ENCODE results near the gene AQP11.
"Not testable (repeated sequence)": the region's sequence is repeated elsewhere in the genome, so short reads cannot be mapped to it uniquely, and the experiment has no call there.

The AQP11 gene

GRCh38 chr11:77548552-77549445, 41.0 kb upstream of the AQP11 start:
- no peak overlapping the region for H3K4me3 ChIP-seq
- DNase-seq, result no peak
- H3K27me3 ChIP-seq, result no peaks in the 10 kb centered on the region
- peak in 1 of 2 experiments; percentile 1 for TF ChIP-seq CTCF (IDR thresholded peaks at IDR 0.05)
- intact Hi-C loops (cut with DNase I; ENCODE audit: low total_unique reads), result loop anchor here (5.0 to 10.0 kb wide), 2 partner anchors 354 to 421 kb away; partner anchors contain the start of gene MYO7A
- H3K4me1 ChIP-seq, result peaks cover 0 to 4% (median 0%) of the 10 kb centered on the region in 4 donors
- H3K36me3 ChIP-seq, result no peaks in the 10 kb centered on the region
- H3K9me3 ChIP-seq, result no peaks in the 10 kb centered on the region
- H3K27ac ChIP-seq, result no peak overlapping the region

- H3K4me3 ChIP-seq; H3K36me3 ChIP-seq; H3K27ac ChIP-seq; intact Hi-C loops (cut with DNase I; ENCODE audit: low total_unique reads); H3K9me3 ChIP-seq; H3K27me3 ChIP-seq; H3K4me1 ChIP-seq; DNase-seq: not testable (repeated sequence)
Observed at GRCh38 chr11:77551426-77551825, 38.3 kb upstream of the AQP11 start.

- TF ChIP-seq CTCF (IDR thresholded peaks at IDR 0.05), result no peak
- DNase-seq, result no peak
- intact Hi-C loops (cut with DNase I; ENCODE audit: low total_unique reads), result no loop called here
Observed at GRCh38 chr11:77557553-77557952, 32.2 kb upstream of the AQP11 start.

GRCh38 chr11:77558380-77558779, 31.4 kb upstream of the AQP11 start:
- Histone ChIP-seq H3K9me3 (no peaks in the 10 kb centered on the region), H3K36me3 (no peaks in the 10 kb centered on the region), H3K4me1 (no peaks in the 10 kb centered on the region), H3K27me3 (no peaks in the 10 kb centered on the region), H3K27ac (no peak overlapping the region), H3K4me3 (no peak overlapping the region)
- no peak for TF ChIP-seq CTCF (IDR thresholded peaks at IDR 0.05)
- intact Hi-C loops (cut with DNase I; ENCODE audit: low total_unique reads), result no loop called here
- no peak for DNase-seq

More at GRCh38 chr11:77557553-77557952, 32.2 kb upstream of the AQP11 start:
- no peak overlapping the region for H3K4me3 ChIP-seq
- no peaks in the 10 kb centered on the region for H3K27me3 ChIP-seq
- H3K36me3 ChIP-seq, result no peaks in the 10 kb centered on the region
- H3K4me1 ChIP-seq, result no peaks in the 10 kb centered on the region
- no peak overlapping the region for H3K27ac ChIP-seq
- H3K9me3 ChIP-seq, result no peaks in the 10 kb centered on the region

- Histone ChIP-seq H3K27ac (no peak overlapping the region), H3K4me1 (no peaks in the 10 kb centered on the region), H3K9me3 (no peaks in the 10 kb centered on the region), H3K36me3 (no peaks in the 10 kb centered on the region), H3K4me3 (no peak overlapping the region), H3K27me3 (no peaks in the 10 kb centered on the region)
- no peak for TF ChIP-seq CTCF (IDR thresholded peaks at IDR 0.05)
- intact Hi-C loops (cut with DNase I; ENCODE audit: low total_unique reads), result no loop called here
- DNase-seq, result no peak
Observed at GRCh38 chr11:77559686-77560401, 29.9 kb upstream of the AQP11 start.

GRCh38 chr11:77560605-77561004, 29.1 kb upstream of the AQP11 start:
- H3K27me3 ChIP-seq, result no peaks in the 10 kb centered on the region
- H3K9me3 ChIP-seq, result no peaks in the 10 kb centered on the region
- no peak for DNase-seq
- intact Hi-C loops (cut with DNase I; ENCODE audit: low total_unique reads), result no loop called here
- H3K4me3 ChIP-seq, result no peak overlapping the region
- no peak for TF ChIP-seq CTCF (IDR thresholded peaks at IDR 0.05)
- no peaks in the 10 kb centered on the region for H3K4me1 ChIP-seq
- H3K27ac ChIP-seq, result no peak overlapping the region
- no peaks in the 10 kb centered on the region for H3K36me3 ChIP-seq
